Keratinocyte (primary cell): ENCODE measurements around the gene PTPRZ1. TPM values are rescaled to one million over a fixed set of nuclear protein-coding genes. Genes with fewer than 3 reads are reported as not detected.

Experiments
- DNase-seq: peaks from one replicate; pipeline ENCODE4 v3.0.0-alpha.2; 2011; ENCODE audit warnings: low read depth, missing footprints, low spot score
- FAIRE-seq: peaks from 2 replicates; lab custom pipeline; 2011; peaks lifted over from hg19 to GRCh38; lab: Jason Lieb, UNC
- H2AFZ ChIP-seq: 2 replicates; pipeline ENCODE4 v1.6.0; 2012; ENCODE audit warnings: low read length, control low read depth, inconsistent platforms; ENCODE audit not compliant: control insufficient read depth
- H3K27ac ChIP-seq: 2 replicates; pipeline ENCODE4 v1.5.1; 2011; ENCODE audit warnings: low read length; ENCODE audit not compliant: control insufficient read depth, insufficient read depth
- H3K27me3 ChIP-seq: 3 replicates; pipeline ENCODE4 v1.6.0; 2011; ENCODE audit warnings: low read length; ENCODE audit not compliant: control insufficient read depth, insufficient read depth; ENCODE audit errors: extremely low read depth
- H3K36me3 ChIP-seq, 2 experiments: 2 replicates in 1 of 2; 3 replicates in 1 of 2; pipeline ENCODE4 v1.5.1; 2011; ENCODE audit warnings: low read length in 2 of 2, mild to moderate bottlenecking in 1 of 2; ENCODE audit not compliant: control insufficient read depth in 2 of 2, insufficient read depth in 2 of 2; ENCODE audit errors: extremely low read depth in 1 of 2
- H3K4me1 ChIP-seq: 3 replicates; pipeline ENCODE4 v1.5.1; 2011; ENCODE audit warnings: low read length; ENCODE audit not compliant: control insufficient read depth, insufficient read depth; ENCODE audit errors: extremely low read depth
- H3K4me2 ChIP-seq: 3 replicates; pipeline ENCODE4 v1.6.0; 2011; ENCODE audit warnings: low read depth, low read length; ENCODE audit not compliant: control insufficient read depth, insufficient read depth; ENCODE audit errors: extremely low read depth
- H3K4me3 ChIP-seq, 3 experiments: fragments of 200-600 bp in 1 of 3; sonication (generic) in 1 of 3; 2 replicates in 2 of 3; 3 replicates in 1 of 3; pipeline ENCODE4 v1.5.1; 2011 to 2016; ENCODE audit warnings: low read length in 3 of 3, mild to moderate bottlenecking in 3 of 3, control low read depth in 2 of 3, inconsistent platforms in 1 of 3, low read depth in 1 of 3, mixed read lengths in 1 of 3, mixed run types in 1 of 3, moderate library complexity in 1 of 3; ENCODE audit not compliant: control insufficient read depth in 2 of 3, insufficient read depth in 2 of 3; ENCODE audit errors: extremely low read depth in 1 of 3
- H3K79me2 ChIP-seq: 2 replicates; pipeline ENCODE4 v1.6.0; 2012; ENCODE audit warnings: low read length; ENCODE audit not compliant: control insufficient read depth, insufficient read depth
- H3K9ac ChIP-seq: 3 replicates; pipeline ENCODE4 v1.6.0; 2011; ENCODE audit warnings: low read length; ENCODE audit not compliant: control insufficient read depth, insufficient read depth; ENCODE audit errors: extremely low read depth
- H3K9me1 ChIP-seq: 3 replicates; pipeline ENCODE4 v1.6.0; 2011; ENCODE audit warnings: low read length; ENCODE audit not compliant: control insufficient read depth, insufficient read depth; ENCODE audit errors: extremely low read depth
- H3K9me3 ChIP-seq: 2 replicates; pipeline ENCODE4 v1.5.1; 2012; ENCODE audit warnings: low read depth, low read length; ENCODE audit not compliant: control insufficient read depth
- H4K20me1 ChIP-seq: 3 replicates; pipeline ENCODE4 v1.6.0; 2011; ENCODE audit warnings: low read length; ENCODE audit not compliant: control insufficient read depth, insufficient read depth; ENCODE audit errors: extremely low read depth
- CTCF ChIP-seq, 3 experiments: IDR thresholded peaks in 1 of 3; conservative IDR thresholded peaks in 1 of 3; optimal IDR thresholded peaks in 1 of 3; 2 replicates in 2 of 3; 3 replicates in 1 of 3; pipeline versions ENCODE3 to v1.5.1; 2011; ENCODE audit warnings: low read length in 3 of 3, mild to moderate bottlenecking in 3 of 3, moderate library complexity in 2 of 3, control low read depth in 1 of 3, inconsistent platforms in 1 of 3; ENCODE audit not compliant: insufficient read depth in 2 of 3; ENCODE audit errors: extremely low read depth in 1 of 3
- EZH2 ChIP-seq: IDR thresholded peaks from one replicate; pipeline ENCODE4 v1.6.1; 2012; ENCODE audit warnings: inconsistent platforms, mild to moderate bottlenecking, low read length, moderate library complexity
- dilution Hi-C: fragments of 300-500 bp; cut with MboI; formaldehyde crosslinking; loops from one replicate; pipeline ENCODE4 v1.7.0; 2020; ENCODE audit warnings: low sequenced_read_pairs; ENCODE audit not compliant: extremely low pct_ligation_motif_present
- polyA plus RNA-seq, 5 experiments: library from polyadenylated mRNA; depleted of rRNA in 3 of 5; stranded (reverse) in 3 of 5; stranded (forward) in 1 of 5; unstranded in 1 of 5; fragments of >200 nt; gene quantifications; 1 replicate in 1 of 5; 2 replicates in 3 of 5; 3 replicates in 1 of 5; pipeline versions ENCODE4 v1.2.1 to v1.2.3, GENCODE V29; 2011 to 2012; ENCODE audit warnings: missing spikeins in 2 of 5, low read depth in 1 of 5, low replicate concordance in 1 of 5
- small RNA-seq, 3 experiments: library from RNA; depleted of rRNA; stranded (forward); fragments of <200 nt; gene quantifications; one replicate each; pipeline ENCODE3, GENCODE V24; 2012; ENCODE audit warnings: low read depth in 3 of 3, low replicate concordance in 1 of 3; ENCODE audit not compliant: insufficient read length in 3 of 3

The PTPRZ1 gene
- polyA plus RNA-seq, 1 donor (not counting 4 experiments of a cell fraction or from before 2014, with no cell fraction given): 58.3 TPM

- no peak for TF ChIP-seq EZH2
- TF ChIP-seq CTCF (optimal IDR thresholded peaks at IDR 0.05 in 1 of 3, IDR thresholded peaks at IDR 0.05 in 1 of 3, conservative IDR thresholded peaks at IDR 0.05 in 1 of 3; ENCODE audit: extremely low read depth in 1 of 3, insufficient read depth in 2 of 3, low read length in 3 of 3): no peak
- Histone ChIP-seq H3K9me1 (no peaks in the 10 kb centered on the region), H3K9me3 (no peaks in the 10 kb centered on the region), H3K27ac (no peak overlapping the region), H3K4me2 (no peak overlapping the region), H3K79me2 (no peaks in the 10 kb centered on the region), H3K27me3 (no peaks in the 10 kb centered on the region), H3K9ac (no peak overlapping the region), H3K4me1 (no peaks in the 10 kb centered on the region), H3K4me3 (no peak overlapping the region), H4K20me1 (no peaks in the 10 kb centered on the region), H2AFZ (no peak overlapping the region), H3K36me3 (no peaks in the 10 kb centered on the region)
- dilution Hi-C loops: no loop called here
- DNase-seq (no peak), FAIRE-seq (peak; percentile 57)
Measured at GRCh38 chr7:122100021-122100420, 227.1 kb downstream of the PTPRZ1 start.

- no peak for TF ChIP-seq EZH2
- TF ChIP-seq CTCF (optimal IDR thresholded peaks at IDR 0.05 in 1 of 3, IDR thresholded peaks at IDR 0.05 in 1 of 3, conservative IDR thresholded peaks at IDR 0.05 in 1 of 3; ENCODE audit: extremely low read depth in 1 of 3, insufficient read depth in 2 of 3, low read length in 3 of 3): no peak
- no peak overlapping the region for H2AFZ ChIP-seq
- H3K4me3 ChIP-seq: no peak overlapping the region
- H3K4me2 ChIP-seq: no peak overlapping the region
- no peaks in the 10 kb centered on the region for H3K4me1 ChIP-seq
- H3K79me2 ChIP-seq: no peaks in the 10 kb centered on the region
- H4K20me1 ChIP-seq: no peaks in the 10 kb centered on the region
- no peak overlapping the region for H3K27ac ChIP-seq
- FAIRE-seq (no peak), DNase-seq (no peak)
- H3K36me3 ChIP-seq: peaks cover 0 to 1% of the 10 kb centered on the region in 2 experiments
- H3K27me3 ChIP-seq: no peaks in the 10 kb centered on the region
- no peaks in the 10 kb centered on the region for H3K9me3 ChIP-seq
- dilution Hi-C loops: no loop called here
- H3K9me1 ChIP-seq: no peaks in the 10 kb centered on the region
- H3K9ac ChIP-seq: no peak overlapping the region
Measured at GRCh38 chr7:122103064-122103463, 230.1 kb downstream of the PTPRZ1 start.

Small RNA genes lying within 50 kb of the gene (small RNA-seq; reads per million reads assigned to genes)
- gene RNU7-154P: 0 reads per million in 3 experiments
